HL-60/S4 (cell line): Measurements from ENCODE around the gene CDC42EP1.

Source experiments
- in situ Hi-C: fragments of 300-500 bp; cut with MboI; formaldehyde crosslinking; loops from 2 replicates; pipeline ENCODE4 v1.14.3; 2022; ENCODE audit warnings: low sequenced_read_pairs

Gene CDC42EP1

DNA sequence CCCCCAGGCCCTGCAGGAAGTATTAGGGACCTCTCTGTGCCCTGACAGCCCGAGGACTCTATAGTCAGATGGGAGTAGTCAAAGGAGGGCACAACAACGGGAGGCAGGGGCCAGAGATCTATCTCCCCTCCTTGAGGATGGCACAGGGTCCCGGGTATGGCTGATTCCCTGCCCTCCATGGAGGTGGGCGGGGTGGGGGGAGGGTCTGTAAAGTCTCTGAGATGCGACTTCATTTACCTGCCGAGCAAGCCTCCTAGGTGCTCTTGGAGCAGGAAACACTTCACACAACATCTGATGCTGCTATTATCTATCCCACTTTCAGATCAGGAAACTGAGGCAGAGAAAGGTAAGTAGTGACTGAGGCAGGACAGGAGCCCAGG lies 769 bp upstream of the CDC42EP1 start:
- in situ Hi-C loops, result no loop called here

DNA sequence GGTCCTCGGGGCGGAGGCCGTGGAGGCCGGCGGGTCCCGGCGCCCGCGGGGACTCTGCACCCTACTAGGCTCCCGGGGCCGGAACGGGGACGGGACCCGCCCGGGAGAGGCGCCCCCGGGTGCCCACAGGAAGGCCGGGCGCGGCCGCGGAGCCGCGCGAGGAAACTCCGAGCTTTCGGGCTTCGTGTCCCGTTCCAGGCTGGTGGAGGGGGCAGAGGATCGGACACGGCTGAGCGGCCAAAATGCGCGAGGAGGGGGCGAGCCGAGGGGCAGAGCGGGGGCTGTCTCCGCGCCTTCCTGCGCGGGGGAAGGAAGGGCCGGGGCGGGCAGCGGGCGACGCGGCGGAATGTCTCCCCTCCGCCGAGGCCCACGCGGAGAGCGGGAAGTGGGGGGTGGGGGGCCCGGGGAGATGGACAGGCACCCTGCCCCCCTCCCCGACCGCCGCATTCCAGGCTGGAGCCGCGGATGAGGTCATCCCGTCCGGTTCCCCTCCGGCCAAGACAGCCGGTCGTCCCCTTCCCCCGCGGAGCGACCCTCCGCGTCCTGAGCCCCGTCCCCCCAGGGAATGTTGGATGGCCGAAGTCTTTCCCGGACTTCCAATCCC lies 430 bp downstream of the CDC42EP1 start:
- in situ Hi-C loops, result no loop called here

DNA sequence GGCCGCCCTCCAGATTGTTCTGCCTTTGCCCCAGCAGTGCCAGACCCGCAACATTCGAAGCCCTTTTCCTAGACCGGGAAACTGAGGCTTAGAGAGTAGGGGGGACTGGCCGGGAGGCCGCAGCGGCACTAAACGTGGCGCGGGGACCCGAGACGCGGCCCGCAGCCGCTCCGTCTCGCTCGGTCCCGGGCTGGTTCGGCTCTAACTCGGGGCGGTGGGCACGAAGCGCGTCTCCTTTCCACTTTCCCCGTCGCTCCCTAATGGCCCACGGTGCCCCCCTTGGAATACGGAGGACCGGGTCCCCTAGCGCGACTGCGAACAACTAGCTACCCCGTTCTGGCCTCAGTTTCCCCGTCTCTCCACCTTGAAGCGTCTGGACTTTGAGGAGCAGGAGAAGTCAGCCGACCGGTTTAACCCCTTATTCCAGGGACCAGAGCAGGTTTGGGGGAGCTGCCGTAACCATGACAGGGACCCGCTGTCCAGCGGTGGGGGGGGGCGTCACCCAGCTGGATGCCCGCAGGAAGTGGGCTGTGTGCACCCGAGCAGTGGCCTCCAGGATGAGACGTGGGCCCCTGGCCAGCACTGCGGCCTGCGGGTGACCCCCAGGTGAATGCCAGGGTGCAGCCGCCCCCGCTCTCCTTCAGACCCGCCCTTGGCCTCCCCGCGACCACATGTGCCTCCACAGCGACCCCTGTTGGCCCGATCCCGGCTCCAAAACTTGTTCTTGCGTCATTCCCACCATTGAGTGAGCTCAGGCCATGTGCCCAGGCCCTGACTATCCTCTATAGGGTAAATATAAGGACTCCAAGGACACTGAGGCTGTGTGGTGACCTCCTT lies 1.1 kb downstream of the CDC42EP1 start:
- in situ Hi-C loops, result no loop called here

DNA sequence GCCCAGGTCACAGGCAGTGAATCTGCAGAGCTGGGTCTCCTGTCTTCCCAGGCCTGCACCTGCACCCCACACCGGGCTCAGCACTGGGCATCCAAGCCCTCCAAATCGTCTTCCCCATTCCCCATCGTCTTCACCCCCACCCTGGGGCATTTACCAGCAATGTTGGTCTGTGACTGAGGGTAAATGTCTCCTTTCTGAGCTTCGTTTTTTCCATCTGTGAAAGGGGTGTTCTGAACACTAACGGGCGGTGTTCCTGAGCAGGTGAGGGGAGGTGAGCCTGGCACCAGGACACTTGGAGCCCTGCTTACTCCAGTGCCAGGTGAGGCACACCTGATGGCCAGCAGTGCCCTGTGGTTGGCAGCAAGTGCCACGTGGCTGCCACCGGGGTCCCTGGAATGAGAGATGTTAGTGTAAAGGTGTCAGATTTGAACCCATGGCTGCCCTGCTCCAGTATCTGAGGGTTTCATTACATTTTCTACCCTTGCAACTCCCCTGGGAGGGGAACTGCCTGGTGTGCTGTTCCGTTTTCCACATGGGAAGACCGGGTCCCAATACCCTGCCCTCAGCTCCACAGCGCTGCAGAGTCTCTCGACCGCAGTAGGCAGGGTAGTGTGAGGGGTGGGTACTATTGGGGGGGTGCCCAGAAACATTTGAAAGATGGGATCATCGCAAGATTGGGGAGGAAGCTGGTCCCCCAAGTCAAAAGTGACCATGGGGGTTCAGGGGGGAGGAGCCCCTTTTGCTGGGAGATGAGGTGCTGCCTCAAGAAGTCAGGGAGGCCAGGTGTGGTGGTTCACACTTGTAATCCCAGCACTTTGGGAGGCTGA lies 2.0 kb downstream of the CDC42EP1 start:
- in situ Hi-C loops, result no loop called here

DNA sequence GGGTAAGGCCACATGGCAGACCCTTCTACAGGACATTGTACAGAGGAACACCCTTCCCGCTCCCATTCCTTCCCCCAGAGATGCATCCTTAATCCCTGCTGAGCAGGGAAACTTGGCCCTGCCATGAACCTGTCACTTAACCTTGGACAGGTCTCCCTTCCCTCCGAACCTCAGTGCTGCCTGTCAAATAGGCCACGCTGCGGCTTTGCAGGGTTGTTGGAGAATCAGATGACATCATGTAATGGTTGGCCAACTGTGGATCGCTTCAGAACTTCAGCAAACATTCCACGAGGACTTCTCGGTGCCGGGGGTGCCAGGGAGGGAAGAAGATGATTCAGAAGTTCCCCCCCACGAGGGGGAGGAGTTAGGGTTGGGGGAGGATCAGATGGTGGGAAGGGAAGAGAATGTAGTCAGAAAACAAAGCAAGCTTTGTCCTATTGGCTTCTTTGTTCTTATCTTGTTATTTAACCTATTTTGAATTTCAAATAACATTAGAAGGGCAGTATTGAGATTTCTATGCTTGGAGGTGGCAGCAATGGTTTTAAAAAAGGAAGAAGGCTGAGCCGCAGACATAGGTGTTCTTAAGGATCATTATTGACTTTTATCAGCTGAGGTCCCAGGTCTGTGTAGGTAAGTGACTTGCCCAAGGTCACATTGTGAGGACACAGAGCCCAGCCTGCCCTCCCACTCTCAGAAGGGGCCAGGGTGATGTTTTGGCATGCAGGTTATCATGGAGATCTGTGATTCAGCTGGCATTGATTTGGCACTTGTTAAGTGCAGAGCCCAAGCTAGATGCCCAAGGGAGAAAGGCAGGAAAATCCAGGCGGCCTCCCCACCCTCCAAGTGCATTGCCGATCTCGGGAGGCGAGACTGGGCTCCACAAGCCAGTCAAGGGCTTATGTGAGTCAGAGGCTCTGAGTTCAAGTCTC lies 3.1 kb downstream of the CDC42EP1 start:
- in situ Hi-C loops, result no loop called here

DNA sequence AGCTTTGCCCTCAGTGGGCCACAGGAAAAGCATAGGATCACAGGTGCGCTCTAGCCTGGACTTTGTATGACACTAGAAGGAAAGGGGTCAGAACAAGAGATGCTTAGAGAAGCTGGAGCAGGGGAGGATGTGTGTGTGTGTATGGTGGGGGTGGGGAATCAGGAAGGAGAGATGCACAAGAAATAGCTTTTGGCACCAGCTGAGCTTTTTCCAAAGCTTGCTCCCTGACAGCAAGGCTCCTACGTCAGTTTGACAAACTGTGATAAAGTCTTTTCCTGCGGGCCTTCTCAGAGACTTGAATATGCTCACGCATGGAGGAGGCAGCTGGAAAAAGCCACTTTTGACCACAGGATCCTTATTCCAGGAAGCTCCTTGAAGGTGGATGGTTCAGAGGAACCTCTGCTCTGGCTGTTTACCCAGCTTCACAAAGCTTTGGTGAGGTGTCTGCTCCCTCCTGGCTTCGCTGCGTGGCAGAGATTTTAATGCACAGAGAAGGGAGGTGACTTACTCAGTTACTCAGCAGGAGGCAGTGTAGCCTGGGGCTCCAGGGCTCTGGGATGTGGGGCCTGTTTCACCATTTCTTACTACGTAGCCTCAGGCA lies 3.9 kb downstream of the CDC42EP1 start:
- in situ Hi-C loops, result no loop called here

DNA sequence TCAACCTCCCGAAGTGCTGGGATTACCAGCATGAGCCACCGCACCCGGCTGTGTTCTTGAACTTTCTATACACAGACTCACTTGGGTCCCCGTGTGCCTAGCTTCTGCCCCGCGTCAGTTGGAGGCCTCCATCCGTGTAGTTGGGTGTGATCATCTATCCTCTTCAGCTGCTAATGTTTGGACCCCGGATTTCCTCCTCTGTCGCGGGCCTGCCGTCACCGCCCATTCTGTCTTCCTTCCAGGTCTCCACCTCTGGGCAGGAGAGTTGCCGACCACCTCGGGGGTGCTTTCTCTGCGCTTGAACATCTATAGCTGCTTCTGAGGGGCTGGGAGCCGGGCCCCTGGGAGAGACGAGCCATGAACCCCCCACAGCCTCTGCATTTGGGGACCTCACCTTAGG lies 5.5 kb downstream of the CDC42EP1 start:
- in situ Hi-C loops, result no loop called here

DNA sequence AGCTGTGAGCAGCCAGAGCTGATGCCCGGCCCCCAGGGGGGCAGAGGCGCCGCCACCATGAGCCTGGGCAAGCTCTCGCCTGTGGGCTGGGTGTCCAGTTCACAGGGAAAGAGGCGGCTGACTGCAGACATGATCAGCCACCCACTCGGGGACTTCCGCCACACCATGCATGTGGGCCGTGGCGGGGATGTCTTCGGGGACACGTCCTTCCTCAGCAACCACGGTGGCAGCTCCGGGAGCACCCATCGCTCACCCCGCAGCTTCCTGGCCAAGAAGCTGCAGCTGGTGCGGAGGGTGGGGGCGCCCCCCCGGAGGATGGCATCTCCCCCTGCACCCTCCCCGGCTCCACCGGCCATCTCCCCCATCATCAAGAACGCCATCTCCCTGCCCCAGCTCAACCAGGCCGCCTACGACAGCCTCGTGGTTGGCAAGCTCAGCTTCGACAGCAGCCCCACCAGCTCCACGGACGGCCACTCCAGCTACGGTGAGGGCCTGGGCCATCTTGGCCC lies 6.1 kb downstream of the CDC42EP1 start:
- in situ Hi-C loops, result no loop called here

DNA sequence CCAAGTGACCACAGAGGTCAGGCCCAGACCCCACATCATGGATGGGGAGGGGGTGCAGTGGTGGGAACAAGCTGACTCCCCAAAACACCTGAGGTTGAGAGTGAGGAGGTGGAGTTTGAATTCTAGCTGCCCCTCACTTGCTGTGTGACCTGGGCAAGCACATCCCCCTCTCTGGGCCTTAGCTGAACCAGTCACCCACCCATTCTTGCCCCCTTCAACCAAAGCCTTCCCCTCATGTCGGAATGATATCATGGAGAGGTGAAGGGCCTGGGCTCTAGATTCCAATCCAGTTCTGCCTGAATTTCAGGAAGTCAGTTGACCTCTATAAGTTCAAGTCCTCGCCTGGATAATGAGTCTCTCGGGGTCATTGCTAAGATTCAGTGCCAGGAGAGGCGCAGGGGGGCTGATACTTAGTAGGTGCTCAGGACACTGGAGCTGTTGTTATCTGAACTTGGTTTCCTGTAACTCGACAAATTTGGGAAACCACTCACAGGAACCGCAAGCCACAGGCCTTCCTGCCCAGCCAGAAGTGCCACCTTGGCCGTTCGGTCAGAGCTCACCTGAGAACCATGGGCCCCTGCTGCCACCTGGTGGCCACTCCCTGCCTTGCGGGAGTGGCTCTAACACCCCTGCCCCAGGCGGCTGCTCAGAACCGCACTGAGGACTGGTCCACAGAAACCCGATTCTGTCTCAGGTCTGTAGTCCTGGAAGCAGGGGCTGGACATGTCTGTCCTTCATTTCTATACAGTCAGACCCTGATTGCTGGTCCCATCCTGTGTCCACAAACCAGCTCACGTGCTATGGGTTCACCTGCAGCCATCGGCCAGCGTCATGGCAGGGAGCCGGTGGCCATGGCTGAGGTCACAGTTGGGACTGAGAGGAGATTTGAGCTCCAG lies 6.9 kb downstream of the CDC42EP1 start:
- in situ Hi-C loops, result no loop called here

DNA sequence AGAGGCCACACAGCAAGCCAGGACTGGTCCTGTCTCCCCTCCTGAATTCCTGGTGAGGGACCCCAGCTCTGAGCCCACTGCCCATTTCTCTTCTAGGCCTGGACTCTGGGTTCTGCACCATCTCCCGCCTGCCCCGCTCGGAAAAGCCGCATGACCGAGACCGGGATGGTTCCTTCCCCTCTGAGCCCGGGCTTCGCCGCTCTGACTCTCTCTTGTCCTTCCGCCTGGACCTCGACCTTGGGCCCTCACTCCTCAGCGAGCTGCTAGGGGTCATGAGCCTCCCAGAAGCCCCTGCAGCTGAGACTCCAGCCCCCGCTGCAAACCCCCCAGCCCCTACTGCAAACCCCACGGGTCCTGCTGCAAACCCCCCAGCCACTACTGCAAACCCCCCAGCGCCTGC lies 7.7 kb downstream of the CDC42EP1 start:
- in situ Hi-C loops, result no loop called here

DNA sequence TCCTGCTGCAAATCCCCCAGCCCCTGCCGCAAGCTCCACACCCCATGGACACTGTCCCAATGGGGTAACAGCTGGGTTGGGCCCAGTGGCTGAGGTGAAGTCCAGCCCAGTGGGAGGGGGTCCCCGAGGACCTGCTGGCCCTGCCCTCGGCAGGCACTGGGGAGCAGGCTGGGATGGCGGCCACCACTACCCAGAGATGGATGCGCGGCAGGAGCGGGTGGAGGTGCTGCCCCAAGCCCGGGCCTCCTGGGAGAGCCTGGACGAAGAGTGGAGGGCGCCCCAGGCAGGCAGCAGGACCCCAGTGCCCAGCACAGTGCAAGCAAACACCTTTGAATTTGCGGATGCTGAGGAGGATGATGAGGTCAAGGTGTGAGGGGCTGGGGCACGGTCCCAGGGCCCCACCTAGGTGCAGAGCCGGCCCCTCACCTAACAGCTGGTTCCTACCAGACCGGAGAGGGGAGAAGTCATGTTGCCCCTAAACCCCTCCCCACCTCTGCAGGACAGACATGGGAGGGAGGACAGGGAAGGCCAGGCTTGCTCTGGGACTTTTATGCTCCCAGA lies 8.2 kb downstream of the CDC42EP1 start:
- in situ Hi-C loops, result no loop called here

DNA sequence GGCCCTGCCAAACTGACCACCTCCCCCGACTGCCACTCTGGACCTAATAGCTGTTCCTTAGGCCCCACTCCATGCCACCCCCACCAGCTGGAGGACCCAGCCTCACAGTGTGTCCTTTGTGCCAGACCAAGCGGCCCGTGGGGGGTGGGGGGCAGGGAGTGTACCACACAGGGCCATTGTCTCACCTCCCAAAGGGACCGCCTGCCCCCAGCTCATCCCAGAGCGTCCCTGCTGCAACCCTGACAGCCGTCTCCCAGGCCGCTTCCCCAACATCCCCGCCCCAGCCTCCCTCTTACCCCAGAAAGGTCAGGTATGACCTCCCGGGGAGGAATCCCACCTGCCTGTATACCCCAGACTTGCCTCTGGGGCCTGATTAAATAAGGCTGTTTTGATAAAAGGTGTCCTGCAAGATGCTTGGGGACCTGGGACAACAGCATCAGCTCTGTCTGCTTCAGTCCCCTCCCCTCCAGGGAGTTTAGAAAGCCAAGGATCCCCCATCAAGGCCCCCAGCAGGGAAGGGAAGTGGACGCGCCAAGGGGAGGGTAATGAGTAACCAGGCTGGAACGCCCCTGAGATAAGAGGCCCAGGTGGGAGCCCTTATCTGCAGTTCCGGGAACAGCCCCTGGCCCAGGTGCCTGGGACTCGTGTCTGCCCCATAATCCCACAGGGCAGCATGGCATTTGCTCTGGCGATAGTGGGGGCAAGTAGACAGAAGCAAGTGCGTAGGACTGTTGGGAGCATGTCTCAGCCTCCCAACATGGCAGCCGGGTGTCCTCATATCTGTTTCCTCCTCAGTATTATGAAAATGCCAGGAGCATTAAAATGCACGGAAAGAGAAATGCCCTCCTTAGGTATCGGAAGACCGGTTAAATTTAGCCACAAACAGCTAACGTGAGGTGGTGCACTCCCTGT lies 9.0 kb downstream of the CDC42EP1 start:
- in situ Hi-C loops, result no loop called here

DNA sequence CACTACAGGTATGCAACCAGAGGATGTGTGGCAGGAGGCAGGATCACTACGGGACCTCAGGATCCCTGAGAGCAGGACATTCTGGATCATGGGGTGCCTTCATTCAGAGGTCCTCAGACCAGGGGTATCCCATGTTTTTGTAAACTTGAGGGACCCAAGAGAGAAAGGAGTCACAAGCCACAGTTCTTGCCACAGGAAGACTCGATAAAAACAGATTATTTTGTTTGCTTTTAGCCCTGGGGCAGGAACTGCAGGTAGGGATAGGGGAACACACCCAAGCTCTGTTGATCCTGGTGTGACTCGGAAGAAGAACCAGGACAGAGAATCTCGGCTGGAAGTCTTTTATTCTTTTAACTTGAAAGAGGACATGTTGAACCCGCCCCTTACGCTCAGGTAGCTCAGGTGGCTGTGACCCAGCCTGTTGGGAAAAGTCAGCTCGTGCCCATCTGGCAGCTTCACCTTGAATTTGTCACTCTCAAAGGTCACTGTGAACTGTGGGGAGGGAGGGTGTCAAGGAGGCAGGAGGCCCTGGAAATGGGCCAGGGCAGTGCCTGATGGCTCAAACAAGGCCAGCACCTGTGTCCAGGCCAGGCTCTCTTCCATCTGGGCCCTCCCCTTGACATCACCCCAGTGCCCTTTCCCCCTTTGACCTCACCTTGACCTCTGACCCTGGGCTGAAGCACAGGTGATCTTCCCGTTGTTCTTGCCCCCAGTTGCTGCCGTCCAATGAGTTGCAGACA lies 9.8 kb downstream of the CDC42EP1 start:
- in situ Hi-C loops, result no loop called here

DNA sequence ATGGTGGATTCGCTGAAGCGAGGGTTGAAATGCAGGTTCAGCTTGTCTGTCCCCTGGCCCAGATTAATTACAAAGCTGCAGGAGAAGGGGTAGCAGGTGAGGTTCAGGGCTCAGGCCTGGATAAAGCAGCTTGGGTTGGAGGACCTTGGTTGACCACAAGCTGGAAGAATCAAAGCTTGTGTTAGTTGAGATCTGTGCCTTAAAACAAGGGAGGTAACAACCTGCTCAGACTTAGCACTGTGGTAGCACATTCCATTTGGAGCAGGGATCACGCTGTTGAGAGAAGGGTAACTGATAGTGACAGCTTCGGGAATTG lies 10.3 kb downstream of the CDC42EP1 start:
- in situ Hi-C loops, result no loop called here

DNA sequence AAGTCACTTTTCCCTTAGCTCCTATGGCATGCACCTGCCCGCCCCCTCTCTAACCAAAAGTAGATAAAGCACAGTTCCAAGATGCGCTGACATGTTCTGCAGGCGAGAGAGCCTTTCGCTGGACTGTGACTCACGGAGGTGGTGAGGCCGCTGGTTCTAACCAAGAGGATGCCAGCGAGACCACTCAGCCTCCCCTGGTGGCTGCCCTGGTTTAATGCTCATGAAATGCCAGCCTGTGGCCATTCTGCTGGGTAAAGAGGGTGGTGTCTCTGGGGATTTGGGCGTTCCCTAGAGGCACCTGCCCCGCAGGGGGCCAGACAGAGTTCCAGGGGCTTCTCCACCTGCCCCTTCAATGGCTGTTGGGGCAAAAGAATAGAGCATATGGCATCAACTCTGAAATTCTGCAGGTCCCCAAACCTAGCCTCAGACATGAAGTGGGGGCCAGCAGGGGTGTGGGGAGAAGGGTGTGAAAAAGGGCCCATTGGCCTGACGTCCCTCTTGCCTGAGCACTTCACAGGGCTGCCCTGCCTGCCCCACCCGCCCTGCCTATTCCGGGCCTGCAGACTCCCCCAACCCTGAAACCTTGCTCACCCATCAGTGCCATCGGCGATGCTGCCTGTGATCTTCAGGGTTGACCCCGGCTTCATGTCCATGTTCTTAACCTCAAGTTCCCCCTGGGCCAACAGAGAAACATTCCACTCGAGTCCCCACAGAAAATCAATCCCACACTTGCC lies 11.1 kb downstream of the CDC42EP1 start:
- in situ Hi-C loops, result no loop called here

DNA sequence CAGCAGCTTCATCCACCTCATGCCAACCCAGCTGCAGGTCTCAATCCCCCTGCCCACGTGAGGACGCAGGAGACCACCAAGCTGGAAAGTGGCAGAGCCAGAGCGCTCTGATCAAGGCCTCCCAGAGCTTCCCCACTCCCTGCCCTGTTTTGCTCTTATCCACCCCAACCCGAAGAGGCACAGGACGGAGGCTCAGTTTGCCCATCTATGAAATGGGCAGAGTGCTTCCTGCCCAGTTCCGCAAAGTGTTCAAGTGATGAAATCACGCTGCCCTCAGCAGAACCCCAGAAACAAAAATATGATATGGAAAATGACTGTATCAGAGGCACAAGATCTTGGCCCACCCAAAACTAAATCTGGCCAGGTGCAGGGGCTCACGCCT lies 11.7 kb downstream of the CDC42EP1 start:
- in situ Hi-C loops, result no loop called here
